ENCODE data around the gene ASB1.

The ASB1 gene

DNA sequence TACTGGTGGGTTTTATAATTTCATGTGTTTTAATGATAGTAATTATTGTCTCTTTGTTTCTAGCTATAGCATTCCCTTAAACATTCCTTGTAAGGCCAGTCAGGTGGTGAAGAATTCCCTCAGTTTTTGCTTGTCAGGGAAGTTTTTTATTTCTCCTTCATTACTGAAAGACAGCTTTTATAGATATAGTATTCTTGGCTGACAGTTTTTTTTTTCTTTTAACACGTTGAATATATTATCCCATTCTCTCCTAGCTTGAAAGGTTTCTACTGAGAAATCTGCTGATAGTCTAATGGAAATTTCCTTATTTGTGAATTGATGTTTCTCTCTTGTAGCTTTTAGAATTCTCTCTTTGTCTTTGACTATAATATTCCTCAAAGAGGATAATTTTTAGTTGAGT is 46.8 kb downstream of the ASB1 start:
- FAIRE-seq, result no peak

DNA sequence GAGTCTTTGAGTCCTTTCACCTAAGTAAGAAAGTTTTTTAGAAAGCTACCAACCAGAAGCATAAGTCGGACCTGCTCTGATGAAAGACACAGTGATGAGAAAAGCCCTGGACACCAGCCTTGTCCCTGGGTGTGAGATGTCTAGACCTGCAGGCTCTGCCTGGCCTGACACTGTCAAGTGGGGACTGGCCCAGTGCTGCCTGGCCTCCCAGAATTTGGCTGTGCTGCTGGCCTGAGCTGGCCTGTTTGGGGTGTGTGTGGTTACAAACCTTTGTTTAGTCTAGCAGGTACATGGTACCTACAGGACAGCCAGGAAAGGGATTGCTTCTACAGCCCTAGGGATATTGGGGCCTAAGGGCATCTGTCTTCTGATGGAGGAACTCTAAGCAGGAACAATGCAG is 48.3 kb downstream of the ASB1 start:
- no peak for FAIRE-seq

DNA sequence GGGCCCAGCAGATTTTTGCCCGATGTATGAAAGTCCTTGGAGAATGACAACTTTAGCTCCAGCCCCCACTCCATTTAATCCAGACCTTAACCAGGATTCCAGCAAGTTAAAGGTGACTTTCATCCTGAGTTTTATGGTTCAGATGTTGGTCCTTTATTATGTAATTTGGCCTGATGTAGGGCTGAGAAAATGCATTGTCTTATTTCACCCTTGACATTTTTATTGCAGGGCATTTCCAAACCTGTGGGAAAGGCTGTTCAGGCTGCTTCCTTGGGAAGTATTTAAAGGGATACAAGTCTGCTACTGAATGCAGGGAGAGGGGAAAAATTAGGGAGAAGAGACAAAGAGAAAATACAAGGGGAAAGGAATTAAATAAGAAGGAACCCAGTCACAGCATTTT is 48.8 kb downstream of the ASB1 start:
- no peak for FAIRE-seq

DNA sequence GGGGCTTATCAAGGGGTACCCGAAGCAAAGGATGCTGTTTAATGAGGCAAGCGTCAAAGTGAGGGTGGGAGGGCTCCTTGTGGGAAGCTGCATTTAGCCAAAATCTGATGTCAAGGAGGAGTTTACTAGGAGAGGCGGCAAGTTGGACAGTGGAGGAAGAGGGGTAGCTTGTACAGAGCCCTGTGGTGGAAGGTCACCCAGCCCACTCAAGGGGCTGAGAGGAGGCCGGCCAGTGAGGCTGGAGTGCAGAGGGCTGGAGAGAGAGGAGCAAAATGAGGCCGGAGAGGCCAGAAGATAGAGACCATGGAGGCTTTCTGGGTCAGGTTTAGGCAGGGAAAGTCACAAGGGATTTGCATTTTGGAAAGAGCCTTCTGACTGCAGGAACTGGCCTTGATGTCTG is 49.5 kb downstream of the ASB1 start:
- no peak for FAIRE-seq

DNA sequence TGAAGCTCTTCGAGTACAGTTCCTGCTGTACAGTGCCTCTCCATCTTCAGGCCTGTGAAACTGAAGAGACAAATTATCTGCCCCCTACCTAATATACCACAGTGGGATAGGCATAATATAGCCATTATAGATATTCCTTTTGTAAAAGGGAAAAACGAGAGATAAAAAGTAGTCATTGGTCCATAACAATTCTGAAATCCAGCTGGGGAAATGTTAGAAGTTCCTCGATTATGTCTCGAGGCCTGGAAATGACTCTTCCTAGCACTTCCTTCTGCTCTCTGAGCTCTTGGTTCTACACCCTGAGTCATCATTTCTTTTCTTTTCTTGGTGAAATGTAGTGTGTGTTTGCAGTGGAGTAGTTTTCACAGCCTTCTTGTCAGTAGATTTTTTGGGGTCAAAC is 51.5 kb downstream of the ASB1 start:
- no peak for FAIRE-seq

DNA sequence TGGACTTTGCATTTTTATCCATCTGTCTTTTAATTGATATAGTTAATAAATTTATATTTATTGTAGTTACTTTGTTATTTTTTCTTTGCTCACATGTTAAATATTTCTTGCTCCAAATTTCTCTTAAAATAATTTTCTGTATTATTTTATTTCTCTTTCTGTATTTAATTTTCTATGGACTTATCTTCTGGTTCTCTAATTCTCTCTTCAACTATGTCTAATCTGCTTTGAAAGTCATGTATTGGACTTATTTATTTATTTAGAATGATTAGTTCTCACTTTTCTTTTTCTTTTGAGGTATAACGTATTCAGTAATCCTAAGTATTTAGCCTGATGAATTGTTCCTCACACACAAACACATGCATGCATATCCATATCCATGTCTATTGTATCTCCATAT is 53.1 kb downstream of the ASB1 start:
- FAIRE-seq, result no peak

DNA sequence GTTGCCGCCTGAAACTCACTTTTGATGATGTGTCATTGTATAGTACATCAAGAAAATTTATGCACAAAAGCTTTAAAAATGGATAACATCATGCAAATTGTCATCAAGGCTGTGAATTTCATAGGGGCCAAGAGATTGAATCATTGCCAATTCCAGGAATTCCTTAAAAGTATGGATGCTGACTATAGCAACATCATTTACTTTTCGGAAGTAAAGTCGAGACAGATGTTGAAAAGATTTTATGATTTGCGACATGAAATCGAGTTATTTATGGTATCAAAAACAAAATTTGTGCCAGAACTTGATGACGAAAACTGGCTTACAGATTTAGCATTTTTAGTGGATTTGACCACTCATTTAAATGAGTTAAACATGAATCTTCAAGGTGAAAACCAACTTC is 56.3 kb downstream of the ASB1 start:
- no peak for FAIRE-seq

DNA sequence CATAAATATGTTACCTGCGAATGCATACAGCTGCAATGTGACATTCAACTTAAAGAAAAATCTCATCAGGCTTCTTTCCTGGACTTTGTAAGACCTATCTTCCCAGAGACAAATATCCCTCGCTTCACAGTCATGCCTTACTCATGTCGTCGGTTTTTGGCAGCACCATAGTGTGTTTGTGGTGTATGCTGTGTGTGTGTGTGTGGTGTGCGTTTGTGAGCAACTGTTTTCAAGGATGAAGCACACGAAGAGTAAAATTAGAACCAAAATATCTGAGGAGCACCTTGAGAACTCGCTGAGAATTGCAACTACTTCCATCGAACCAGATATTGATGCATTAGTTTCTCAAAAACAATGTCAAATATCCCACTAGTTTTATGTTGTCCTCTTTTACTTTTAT is 56.9 kb downstream of the ASB1 start:
- FAIRE-seq, result no peak

DNA sequence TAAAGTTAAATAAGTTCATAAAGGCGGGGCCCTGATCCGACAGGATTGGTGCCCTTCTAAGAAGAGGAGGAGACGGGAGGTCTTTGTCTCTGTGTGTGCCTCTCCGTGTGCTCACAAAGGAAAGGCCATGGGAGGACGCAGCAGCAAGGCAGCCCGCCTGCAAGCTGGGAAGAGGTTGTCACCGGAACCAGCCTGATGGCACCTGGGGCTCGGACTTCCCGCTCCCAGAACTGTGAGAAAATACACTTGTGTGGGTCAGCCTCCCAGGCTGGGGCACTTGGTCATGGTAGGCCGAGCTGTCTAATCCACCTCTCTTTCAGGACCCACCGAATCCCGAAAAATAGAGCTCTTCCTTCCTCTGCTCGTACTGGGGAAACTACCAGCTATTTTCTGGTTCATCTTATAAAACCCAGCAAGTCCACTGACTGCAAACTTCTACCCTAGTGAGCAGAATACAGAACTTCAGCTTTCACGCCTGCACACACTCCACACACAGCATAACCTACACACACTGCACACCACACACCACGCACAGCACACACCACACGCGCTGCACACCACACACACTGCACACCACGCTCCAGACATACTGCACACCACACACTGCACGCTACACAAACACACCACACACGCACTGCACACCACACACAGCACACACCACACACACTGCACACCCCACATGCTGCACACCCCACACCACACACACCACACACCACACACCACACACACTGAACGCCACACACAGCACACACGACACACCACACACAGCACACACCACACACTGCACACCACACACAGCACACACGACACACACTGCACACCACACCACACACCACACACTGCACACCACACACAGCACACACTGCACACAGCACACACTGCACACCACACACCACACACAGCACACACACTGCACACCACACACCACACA is 58.1 kb downstream of the ASB1 start:
- FAIRE-seq, result no peak

DNA sequence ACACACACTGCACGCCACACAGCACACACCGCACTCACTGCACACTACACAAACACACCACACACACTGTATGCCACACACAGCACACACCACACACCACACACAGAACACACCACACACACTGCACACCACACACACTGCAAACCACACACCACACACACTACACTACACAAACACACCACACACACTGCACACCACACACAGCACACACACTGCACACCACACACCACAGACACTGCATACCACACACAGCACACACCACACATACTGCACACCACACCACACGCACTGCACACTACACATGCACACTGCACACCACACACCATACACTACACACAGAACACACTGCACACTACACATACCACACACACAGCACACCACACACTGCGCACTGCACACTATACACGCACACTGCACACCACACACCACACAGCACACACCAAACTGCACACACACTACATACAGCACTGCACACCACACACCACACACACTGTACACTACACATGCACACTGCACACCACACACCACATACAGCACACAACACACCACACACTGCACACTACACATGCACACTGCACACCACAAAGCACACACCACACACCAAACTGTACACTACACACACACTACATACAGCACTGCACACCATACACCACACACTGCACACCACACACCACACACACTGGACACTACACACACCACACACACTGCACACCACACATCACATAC is 59.6 kb downstream of the ASB1 start:
- no peak for FAIRE-seq

DNA sequence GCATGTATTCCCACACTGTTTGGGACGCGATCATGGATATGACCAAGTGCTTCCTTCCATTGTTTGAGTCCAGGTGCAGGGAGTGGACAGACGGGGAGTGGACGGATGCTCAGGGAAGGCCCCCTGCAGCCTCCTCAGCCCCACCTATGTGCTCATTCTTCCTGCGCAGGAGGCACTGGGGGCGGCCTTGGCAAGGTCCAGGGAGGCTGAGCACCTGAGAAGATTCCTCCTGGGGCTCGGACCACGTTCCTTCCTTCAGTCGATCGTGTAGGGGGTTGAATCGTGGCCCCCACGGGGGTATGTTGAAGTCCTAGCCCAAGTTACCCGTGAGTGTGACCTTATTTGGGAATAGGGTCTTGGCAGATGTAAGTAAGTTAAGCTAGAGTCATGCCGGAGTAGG is 60.4 kb downstream of the ASB1 start:
- no peak for FAIRE-seq

DNA sequence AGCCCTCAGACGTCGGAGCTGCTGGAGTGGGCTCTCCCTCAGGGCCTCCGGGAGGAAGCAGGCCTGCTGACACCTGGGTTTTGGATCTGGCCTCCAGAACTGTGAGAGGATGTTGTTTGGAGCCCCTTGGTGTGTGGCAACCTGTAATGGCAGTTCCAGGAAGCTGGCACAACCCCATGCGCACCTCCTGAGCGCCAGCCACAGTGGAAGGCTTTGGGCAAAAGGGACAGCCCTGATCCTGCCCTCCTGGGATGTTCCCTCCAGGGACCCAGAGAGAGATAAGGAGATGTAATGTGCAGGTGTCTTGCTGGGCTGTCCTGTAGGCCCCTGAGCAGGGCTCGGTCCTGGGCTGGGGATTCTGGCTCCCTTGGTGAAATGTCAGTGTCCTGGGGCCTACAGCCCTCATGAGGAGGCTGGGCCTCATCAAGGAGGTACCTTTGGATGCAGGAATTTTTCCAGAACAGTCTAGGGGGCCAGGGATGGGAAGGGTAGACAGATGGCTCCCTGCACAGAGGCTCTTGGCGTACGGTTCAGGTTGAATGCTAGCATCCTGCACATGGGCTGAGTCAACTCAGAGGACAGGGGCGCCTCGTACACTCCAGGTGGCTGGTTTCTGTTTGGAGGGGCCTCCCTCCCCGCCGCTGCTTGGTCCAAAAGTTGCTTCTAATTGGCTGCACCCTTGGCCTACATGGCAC is 61.1 kb downstream of the ASB1 start:
- no peak for FAIRE-seq

DNA sequence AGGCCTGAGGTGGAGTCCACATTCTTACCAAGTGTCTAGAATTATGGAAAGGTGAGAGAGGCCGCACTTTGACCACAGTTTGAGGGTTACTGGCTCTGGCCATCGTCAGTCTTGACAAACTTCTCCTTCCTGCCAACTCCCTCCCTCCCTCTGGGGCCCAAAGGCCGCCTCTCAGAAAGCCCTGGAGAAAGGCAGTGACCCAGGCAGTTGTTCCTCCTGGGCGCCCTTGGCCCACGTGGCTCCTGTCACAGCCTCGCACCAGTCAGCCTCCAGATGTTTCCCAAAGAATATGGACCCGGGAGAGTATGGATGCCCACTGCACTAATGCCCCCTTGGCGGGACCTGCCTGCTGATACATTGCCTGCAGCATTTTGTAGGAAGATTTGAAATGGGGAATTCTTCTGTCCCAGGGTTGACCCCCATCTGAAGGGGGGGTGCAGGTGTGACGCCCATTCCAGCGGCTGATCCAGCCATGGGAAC is 61.7 kb downstream of the ASB1 start:
- no peak for FAIRE-seq

DNA sequence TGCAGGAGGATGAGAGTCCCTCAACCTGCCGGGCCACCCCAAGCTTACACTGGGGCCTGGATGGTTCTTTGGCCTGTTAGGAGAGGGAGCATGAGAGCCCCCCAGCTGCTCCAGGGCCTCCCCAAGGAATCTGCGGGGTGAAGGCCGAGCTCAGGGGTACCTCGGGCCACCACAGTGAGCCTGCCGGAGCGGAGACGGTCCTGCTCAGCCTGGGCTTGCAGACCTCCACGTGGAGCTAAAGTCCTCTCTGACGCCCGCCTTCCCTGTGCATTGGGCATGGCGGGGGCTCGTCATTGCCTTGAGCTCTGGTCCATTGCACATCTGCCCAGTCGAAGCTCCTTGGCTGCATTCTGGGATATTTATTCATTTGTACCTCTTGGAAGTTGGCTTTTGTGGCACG is 62.7 kb downstream of the ASB1 start:
- FAIRE-seq, result no peak

DNA sequence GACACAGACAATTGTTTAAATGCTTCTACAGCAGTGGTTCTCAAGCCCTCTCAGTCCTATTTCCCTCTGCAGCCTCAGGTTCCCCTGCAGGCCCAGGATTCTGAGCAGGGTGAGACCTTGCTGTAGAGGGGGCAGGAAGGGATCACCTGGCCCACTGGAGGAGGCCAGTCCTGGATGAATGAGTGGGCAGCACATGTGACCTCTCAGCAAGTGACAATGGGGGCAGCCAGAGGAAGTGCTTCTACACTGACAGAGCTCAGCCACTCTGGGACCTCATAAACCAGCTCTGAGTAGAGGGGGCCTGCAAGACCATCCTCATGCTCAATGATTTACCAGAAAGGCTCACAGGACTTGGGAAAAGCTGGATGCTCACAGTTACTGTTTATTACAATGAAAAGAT is 63.2 kb downstream of the ASB1 start:
- no peak for FAIRE-seq

DNA sequence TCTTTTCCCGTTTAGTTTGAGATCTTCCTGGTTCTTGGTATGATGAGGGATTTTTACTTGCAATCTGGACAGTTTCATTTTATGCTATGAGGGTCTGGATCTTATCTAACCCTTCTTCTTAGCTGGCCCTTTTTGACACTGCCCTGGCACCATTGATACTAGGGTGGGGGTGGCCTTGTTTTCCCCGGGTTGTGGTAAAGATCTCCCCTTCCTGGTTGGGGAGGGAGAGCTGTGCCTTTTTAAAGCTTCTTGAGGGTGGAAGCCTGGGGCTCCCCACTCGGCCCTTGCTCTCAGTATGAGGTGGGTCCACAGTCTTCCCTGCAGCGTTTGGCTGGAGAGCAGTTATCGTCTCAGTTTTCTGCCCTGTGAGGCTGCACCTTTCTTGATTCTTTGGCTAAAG is 66.1 kb downstream of the ASB1 start:
- FAIRE-seq, result no peak

DNA sequence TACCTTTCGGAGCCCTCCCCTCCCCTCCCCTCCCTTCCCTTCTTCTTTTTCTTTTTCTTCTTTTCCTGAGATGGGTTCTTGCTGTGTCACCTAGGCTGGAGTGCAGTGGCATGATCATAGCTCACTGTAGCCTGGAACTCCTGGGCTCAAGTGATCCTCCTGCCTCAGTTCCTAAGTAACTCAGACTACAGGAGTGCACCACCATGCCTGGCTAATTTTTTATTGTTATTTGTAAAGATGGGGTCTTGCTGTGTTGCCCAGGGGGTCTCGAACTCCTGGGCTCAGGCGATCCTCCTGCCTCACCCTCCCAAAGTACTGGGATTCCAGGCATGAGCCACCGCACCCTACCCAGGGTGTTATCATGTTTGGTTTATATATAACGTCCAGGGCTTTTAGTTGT is 66.7 kb downstream of the ASB1 start:
- no peak for FAIRE-seq

DNA sequence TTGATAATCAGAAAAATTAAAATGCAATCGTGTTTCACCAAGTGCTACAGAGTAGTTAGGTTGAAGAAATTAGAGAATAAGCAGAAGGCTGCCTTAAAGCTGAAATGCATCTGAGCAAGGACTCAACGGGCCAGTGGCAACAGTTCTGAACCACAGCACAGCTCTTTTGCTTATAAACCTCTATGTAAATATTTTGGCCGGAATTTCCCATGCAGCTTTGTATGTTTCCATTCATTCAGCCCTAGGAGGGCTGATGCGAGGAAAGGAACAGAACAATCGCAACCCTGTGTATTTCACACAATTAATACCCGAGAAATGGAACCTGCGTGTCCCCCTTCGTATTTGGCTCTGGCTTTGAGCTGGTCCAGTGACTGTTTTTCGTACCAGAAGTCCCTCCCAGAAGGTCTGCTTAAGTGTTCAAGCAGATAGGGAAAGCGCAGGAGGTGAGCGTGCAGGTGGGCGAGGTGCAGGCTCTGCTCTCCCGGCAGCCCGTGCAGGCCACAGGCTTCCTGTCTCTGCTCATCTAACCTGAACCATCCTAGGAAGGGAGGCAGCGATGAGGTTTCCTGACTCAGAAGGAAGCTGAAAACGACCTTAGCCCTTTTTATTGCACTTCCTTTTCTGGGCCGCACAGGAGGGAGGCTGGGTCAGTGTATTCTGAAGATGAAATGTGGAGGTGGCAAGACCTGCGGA is 67.3 kb downstream of the ASB1 start:
- FAIRE-seq, result no peak

DNA sequence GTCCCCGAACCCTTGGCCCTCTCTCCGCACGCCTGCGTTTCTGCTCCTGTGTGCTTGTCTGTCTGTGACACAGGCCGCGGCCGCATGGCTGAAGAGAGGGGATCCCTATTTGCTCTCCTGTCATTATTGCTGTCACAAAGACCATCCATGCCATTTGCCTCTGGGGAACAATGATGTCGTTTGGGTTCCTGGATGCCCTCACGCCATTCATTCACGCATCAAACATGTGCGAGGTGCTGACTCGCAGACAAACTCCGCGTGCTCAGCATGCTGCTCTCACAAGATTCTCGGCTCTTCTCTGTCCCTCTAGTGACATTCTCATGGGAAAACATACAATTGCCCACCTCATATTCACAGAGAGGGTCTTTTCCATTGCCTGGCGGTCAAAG is 67.8 kb downstream of the ASB1 start:
- no peak for FAIRE-seq

DNA sequence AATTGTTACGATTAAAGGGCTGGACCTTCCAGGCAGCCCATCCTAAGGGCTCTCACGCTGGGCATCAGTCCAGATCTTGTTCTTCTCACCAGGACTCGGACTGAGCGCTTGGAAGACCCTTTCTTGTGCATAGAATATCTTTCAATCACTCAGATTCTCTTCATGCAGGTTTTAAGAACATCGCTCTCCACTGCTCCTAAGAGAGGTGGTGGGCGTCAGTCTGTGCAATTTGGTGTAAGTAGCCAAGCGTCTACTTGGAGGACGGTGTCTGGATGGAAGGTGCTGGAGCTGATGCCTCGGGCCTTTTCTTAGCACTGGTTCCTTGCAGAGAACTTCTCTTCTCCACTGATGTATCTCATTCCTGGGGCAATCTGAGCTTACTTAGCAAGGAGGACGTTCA is 68.7 kb downstream of the ASB1 start:
- no peak for FAIRE-seq

DNA sequence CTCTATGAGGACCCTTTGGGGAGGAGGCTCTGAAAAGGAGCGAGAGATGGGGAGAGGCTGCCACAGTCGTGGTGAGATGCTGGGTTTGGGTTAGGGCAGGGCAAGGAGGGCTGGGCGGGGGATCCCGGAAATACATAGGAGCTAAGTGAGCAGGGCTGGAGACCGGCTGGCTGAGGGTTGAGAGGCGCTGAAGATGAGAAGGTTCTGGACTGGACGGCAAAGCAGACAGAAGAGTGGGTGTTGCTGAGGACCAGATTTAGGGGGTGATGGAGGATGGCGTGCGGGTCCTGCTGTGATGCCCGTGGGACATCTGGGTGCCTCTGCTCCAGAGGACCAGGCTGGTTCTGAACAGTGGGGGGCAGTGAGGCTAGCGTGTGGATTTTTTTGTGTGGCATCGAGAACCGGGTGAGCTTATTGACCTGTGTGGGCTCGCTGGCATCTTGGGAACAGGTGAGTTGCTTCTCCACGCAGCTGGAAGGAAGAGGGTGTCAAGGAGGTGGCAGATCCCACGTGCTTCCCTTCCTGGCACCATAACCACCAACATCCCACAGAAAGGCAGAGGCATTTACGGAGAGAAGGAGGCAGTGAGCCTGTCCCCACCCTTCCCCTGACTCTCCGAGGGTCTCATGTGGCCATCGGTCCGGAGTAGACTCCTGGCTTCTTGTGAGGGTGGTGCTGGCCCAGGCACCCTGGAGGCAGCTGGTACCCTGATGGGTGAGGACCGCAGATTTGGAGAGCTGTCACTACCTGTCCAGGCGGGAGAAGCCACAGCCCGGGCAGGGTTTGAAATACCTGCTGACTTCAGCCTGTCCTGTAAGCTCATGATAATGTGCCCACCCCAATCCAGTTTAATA is 70.3 kb downstream of the ASB1 start:
- no peak for FAIRE-seq

DNA sequence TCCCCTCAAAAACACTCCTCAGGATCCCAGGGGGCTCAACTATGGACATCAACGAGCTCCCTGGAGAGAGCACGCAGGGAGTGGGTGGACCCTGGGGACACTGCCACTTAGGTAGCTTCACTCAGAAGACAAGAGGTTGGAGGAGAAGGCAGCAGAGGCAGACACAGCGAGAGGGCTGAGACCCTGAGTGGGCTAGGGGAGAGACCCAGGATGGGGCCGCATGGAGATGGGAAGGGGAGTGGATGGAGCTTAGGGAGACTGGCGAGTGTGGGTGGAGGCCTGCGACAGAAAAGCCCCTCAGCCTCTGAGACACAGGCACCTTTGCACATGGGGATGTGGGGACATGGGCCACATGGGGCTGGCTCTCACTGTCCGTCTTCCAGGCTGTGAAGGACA is 70.9 kb downstream of the ASB1 start:
- FAIRE-seq, result no peak
